OCI-LY7 (cell line): ENCODE data around the gene PDCD1LG2. TPM values are rescaled to one million over a fixed set of nuclear protein-coding genes. Genes with fewer than 3 reads are reported as not detected.
A peak's percentile ranks its signal among the peaks of the same experiment; 100 is the strongest.

Experiments
- BruUV-seq: library from RNA; stranded (reverse); fragments of 400-500 nt; replicated peaks from 2 replicates; lab custom pipeline; 2021; lab: Mats Ljungman, UMichigan
- CTCF ChIA-PET: fragments of 300-600 bp; sonication (Branson Sonifier 250); formaldehyde crosslinking; loops from one replicate; lab custom pipeline; 2022; ENCODE audit warnings: antibody characterized with exemption; ENCODE audit not compliant: unreplicated experiment; lab: Charles Lee
- POLR2A ChIA-PET: fragments of 300-600 bp; sonication (Branson Sonifier 250); formaldehyde crosslinking; loops from one replicate; lab custom pipeline; 2022; ENCODE audit warnings: antibody characterized with exemption; lab: Charles Lee
- DNase-seq: peaks from one replicate; pipeline ENCODE4 v3.0.0-alpha.2; 2015; ENCODE audit warnings: low spot score
- H2AFZ ChIP-seq: fragments of 200-600 bp; sonication (generic), shearing (Covaris generic); 2 replicates; pipeline ENCODE4 v1.6.1; 2014; ENCODE audit warnings: mild to moderate bottlenecking, antibody characterized with exemption, low read length, moderate library complexity
- H3K27ac ChIP-seq: fragments of 200-600 bp; sonication (generic); 2 replicates; pipeline ENCODE4 v1.5.1; 2014; ENCODE audit warnings: mixed run types, low read depth, mild to moderate bottlenecking, moderate library complexity, low read length, inconsistent platforms; ENCODE audit not compliant: poor library complexity, severe bottlenecking
- H3K36me3 ChIP-seq: fragments of 200-600 bp; sonication (generic); 2 replicates; pipeline ENCODE4 v1.6.1; 2014; ENCODE audit warnings: mild to moderate bottlenecking, antibody characterized with exemption, low read length, moderate library complexity, mixed read lengths; ENCODE audit not compliant: insufficient read depth
- H3K4me1 ChIP-seq: fragments of 200-600 bp; sonication (generic); 2 replicates; pipeline ENCODE4 v1.5.1; 2014; ENCODE audit warnings: mild to moderate bottlenecking, low read length; ENCODE audit not compliant: insufficient read depth, poor library complexity, severe bottlenecking
- H3K4me2 ChIP-seq: fragments of 200-600 bp; sonication (generic); 2 replicates; pipeline ENCODE4 v1.6.1; 2014; ENCODE audit warnings: mild to moderate bottlenecking, low read length
- H3K4me3 ChIP-seq: fragments of 200-600 bp; sonication (generic); 2 replicates; pipeline ENCODE4 v1.5.1; 2014; ENCODE audit warnings: mild to moderate bottlenecking, low read depth, low read length; ENCODE audit not compliant: poor library complexity, severe bottlenecking
- H3K79me2 ChIP-seq: fragments of 200-600 bp; sonication (generic); 2 replicates; pipeline ENCODE4 v1.6.1; 2016; ENCODE audit warnings: low read depth, mild to moderate bottlenecking, low read length, moderate library complexity, mixed read lengths; ENCODE audit not compliant: insufficient read depth
- H3K9me2 ChIP-seq: fragments of 200-600 bp; sonication (generic); 2 replicates; pipeline ENCODE4 v1.6.1; 2016; ENCODE audit warnings: mild to moderate bottlenecking, low read length, mixed read lengths; ENCODE audit not compliant: insufficient read depth
- H3K9me3 ChIP-seq: fragments of 200-600 bp; sonication (generic); 2 replicates; pipeline ENCODE4 v1.6.1; 2014; ENCODE audit warnings: mild to moderate bottlenecking, mixed run types, low read length, mixed read lengths
- H4K20me1 ChIP-seq: fragments of 200-600 bp; sonication (generic); 2 replicates; pipeline ENCODE4 v1.6.1; 2014; ENCODE audit warnings: mild to moderate bottlenecking, antibody characterized with exemption, low read length, moderate library complexity, mixed read lengths; ENCODE audit not compliant: insufficient read depth
- CTCF ChIP-seq: fragments of 200-600 bp; sonication (generic); conservative IDR thresholded peaks from 2 replicates; pipeline ENCODE4 v1.5.1; 2014; ENCODE audit warnings: mild to moderate bottlenecking, antibody characterized with exemption, low read length, moderate library complexity, mixed read lengths
- EZH2phosphoT487 ChIP-seq: fragments of 200-600 bp; sonication (generic); IDR thresholded peaks from 2 replicates; pipeline ENCODE4 v1.6.1; 2018; ENCODE audit warnings: low read depth, borderline replicate concordance, mild to moderate bottlenecking, mixed run types, antibody characterized with exemption, low read length, moderate library complexity, mixed read lengths
- intact Hi-C: fragments of 100-400 bp; cut with micrococcal nuclease; formaldehyde crosslinking; loops from one replicate; pipeline ENCODE4 v1.10.0; 2022; ENCODE audit not compliant: unreplicated experiment
- total RNA-seq, 2 experiments: library from RNA; depleted of rRNA in 1 of 2; stranded (reverse); fragments of >200 nt in 1 of 2; shearing (Covaris generic) in 1 of 2; gene quantifications; 2 replicates each; pipeline ENCODE4 v1.2.3, GENCODE V29; 2014 to 2022

PDCD1LG2 gene
- total RNA-seq, 2 experiments from 2014 or later = not detected

- ChIA-PET POLR2A (interaction anchor here (0.9 to 1.1 kb wide), 2 partner anchors 11 to 46 kb away, joined by 3 to 5 read pairs; no protein-coding TSS in a partner anchor), CTCF (no interaction called here)
- Histone ChIP-seq H3K36me3 (no peaks in the 10 kb centered on the region), H3K4me2 (no peak overlapping the region), H3K27ac (no peak overlapping the region), H3K79me2 (no peaks in the 10 kb centered on the region), H3K9me3 (no peaks in the 10 kb centered on the region), H2AFZ (no peak overlapping the region), H3K4me1 (no peaks in the 10 kb centered on the region), H4K20me1 (no peaks in the 10 kb centered on the region), H3K9me2 (no peaks in the 10 kb centered on the region), H3K4me3 (no peak overlapping the region)
- intact Hi-C loops = no loop called here
- no TSS peak for BruUV-seq
- TF ChIP-seq CTCF (no peak), EZH2phosphoT487 (no peak)
- no peak for DNase-seq
Measured at GRCh38 chr9:5518937-5519319, 8.6 kb downstream of the PDCD1LG2 start.

GRCh38 chr9:5524090-5524489 is 13.8 kb downstream of the PDCD1LG2 start:
- Histone ChIP-seq H3K9me2 (no peaks in the 10 kb centered on the region), H3K4me3 (no peak overlapping the region), H3K36me3 (no peaks in the 10 kb centered on the region), H4K20me1 (no peaks in the 10 kb centered on the region), H3K9me3 (no peaks in the 10 kb centered on the region), H3K4me1 (peaks cover 5% of the 10 kb centered on the region), H3K27ac (no peak overlapping the region), H3K4me2 (no peak overlapping the region), H2AFZ (no peak overlapping the region), H3K79me2 (no peaks in the 10 kb centered on the region)
- ChIA-PET POLR2A (interaction anchor here (0.6 to 1.0 kb wide), 2 partner anchors 10 to 41 kb away, joined by 3 read pairs; no protein-coding TSS in a partner anchor), CTCF (interaction anchor here (1.1 kb wide), 1 partner anchor 34 kb away, joined by 3 read pairs; no protein-coding TSS in a partner anchor)
- TF ChIP-seq EZH2phosphoT487 = no peak
- TF ChIP-seq CTCF = no peak
- no TSS peak for BruUV-seq
- DNase-seq = no peak
- intact Hi-C loops = no loop called here

GRCh38 chr9:5529683-5530221 is 19.4 kb downstream of the PDCD1LG2 start:
- Histone ChIP-seq H2AFZ (peak overlapping the region; percentile 12; the same call in 1 of the 2 replicates), H3K36me3 (no peaks in the 10 kb centered on the region), H3K27ac (peak overlapping the region; percentile 48), H3K4me2 (peak overlapping the region; percentile 83), H3K4me3 (peak overlapping the region; percentile 48), H3K4me1 (peaks cover 42% of the 10 kb centered on the region), H3K9me2 (no peaks in the 10 kb centered on the region), H4K20me1 (no peaks in the 10 kb centered on the region), H3K9me3 (no peaks in the 10 kb centered on the region), H3K79me2 (no peaks in the 10 kb centered on the region)
- intact Hi-C loops = loop anchor here (2.0 to 5.0 kb wide), 3 partner anchors 61 to 92 kb away; partner anchors contain the start of genes CD274 and PLGRKT
- ChIA-PET CTCF (interaction anchor here (0.9 to 1.7 kb wide), 3 partner anchors 8 to 61 kb away, joined by 3 to 5 read pairs (median 4); no protein-coding TSS in a partner anchor), POLR2A (interaction anchor here (0.6 to 2.5 kb wide), 30 partner anchors 10 to 1238 kb away, joined by 3 to 16 read pairs (median 5); partner anchors contain the start of genes CD274, PDCD1LG2 and PLGRKT)
- BruUV-seq = no TSS peak
- TF ChIP-seq CTCF = no peak
- no peak for TF ChIP-seq EZH2phosphoT487
- peak; percentile 76 for DNase-seq
